ENCODE measurements around the gene FPR1. TPM values are rescaled to one million over a fixed set of nuclear protein-coding genes. Genes with fewer than 3 reads are reported as not detected.

FPR1 gene
- total and polyA plus RNA-seq, 2 of the 4 experiments (the other 2 are of a cell fraction): not detected

DNA sequence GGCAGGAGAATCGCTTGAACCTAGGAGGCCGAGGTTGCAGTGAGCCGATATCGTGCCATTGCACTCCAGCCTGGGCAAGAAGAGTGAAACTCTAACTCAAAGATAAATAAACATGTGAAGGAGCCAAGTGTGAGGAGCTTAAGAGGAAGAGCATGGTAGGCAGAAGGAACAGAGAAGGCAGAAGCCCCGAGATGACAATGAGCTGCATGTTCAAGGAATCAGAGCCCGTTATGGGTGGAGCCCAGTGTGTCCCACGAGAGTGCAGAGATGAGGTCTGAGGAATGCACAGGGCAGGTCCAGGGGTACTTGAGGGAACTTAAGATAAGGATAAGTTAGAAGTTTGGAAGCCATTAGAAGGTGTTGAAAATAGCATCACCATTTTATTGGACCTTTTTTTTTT is 10.0 kb upstream of the FPR1 start:
- no peak overlapping the region for H3K27ac ChIP-seq (ENCODE audit: insufficient read depth, low read length)
- H2BK5ac ChIP-seq (ENCODE audit: low read depth, low read length, poor library complexity, severe bottlenecking): no peak overlapping the region
- H3K56ac ChIP-seq (ENCODE audit: extremely low read depth, insufficient read depth, low read length): no peak overlapping the region
- H3K18ac ChIP-seq (ENCODE audit: low read depth, low read length): no peak overlapping the region
- no peaks in the 10 kb centered on the region for H3K9me1 ChIP-seq (ENCODE audit: insufficient read depth, low read length)
- no peak overlapping the region for H2AFZ ChIP-seq (replicated peaks; ENCODE audit: low read length, poor library complexity)
- no peak overlapping the region for H3K9ac ChIP-seq (ENCODE audit: low read depth, low read length)
- POLR2A ChIA-PET (ENCODE audit: unreplicated experiment): no interaction called here
- H3K79me1 ChIP-seq (ENCODE audit: low read depth in 1 of 2, low read length in 2 of 2): no peaks in the 10 kb centered on the region
- no peaks in the 10 kb centered on the region for H3K4me1 ChIP-seq (ENCODE audit: control insufficient read depth, insufficient read depth, low read length)
- TF ChIP-seq MXI1 (IDR thresholded peaks at IDR 0.05; ENCODE audit: borderline replicate concordance, low read depth, low read length) (no peak), BHLHE40 (IDR thresholded peaks at IDR 0.05; ENCODE audit: low read depth, low read length) (no peak), RFX5 (IDR thresholded peaks at IDR 0.05; ENCODE audit: low read depth, low read length) (no peak), FOS (IDR thresholded peaks at IDR 0.05; ENCODE audit: low read depth, low read length) (no peak), RCOR1 (IDR thresholded peaks at IDR 0.05; ENCODE audit: insufficient replicate concordance, low read length) (no peak), MAFK (IDR thresholded peaks at IDR 0.05; ENCODE audit: low read depth, low read length) (no peak), SMC3 (IDR thresholded peaks at IDR 0.05; ENCODE audit: low read depth, low read length) (no peak), MAZ (IDR thresholded peaks at IDR 0.05; ENCODE audit: borderline replicate concordance, low read depth, low read length) (no peak), CEBPB (IDR thresholded peaks at IDR 0.05; ENCODE audit: low read depth, low read length) (no peak), CHD1 (IDR thresholded peaks at IDR 0.05; ENCODE audit: low read depth, low read length) (no peak), POLR2A (IDR thresholded peaks at IDR 0.05; ENCODE audit: low read depth, low read length) (no peak), NFE2L2 (IDR thresholded peaks at IDR 0.05; ENCODE audit: low read depth, low read length) (no peak), RAD21 (IDR thresholded peaks at IDR 0.05; ENCODE audit: low read length) (no peak)
- TF ChIP-seq, protein P1, sequence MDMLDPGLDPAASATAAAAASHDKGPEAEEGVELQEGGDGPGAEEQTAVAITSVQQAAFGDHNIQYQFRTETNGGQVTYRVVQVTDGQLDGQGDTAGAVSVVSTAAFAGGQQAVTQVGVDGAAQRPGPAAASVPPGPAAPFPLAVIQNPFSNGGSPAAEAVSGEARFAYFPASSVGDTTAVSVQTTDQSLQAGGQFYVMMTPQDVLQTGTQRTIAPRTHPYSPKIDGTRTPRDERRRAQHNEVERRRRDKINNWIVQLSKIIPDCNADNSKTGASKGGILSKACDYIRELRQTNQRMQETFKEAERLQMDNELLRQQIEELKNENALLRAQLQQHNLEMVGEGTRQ (IDR thresholded peaks at IDR 0.05; ENCODE audit: low read depth, low read length): no peak
- TF ChIP-seq, protein P2, sequence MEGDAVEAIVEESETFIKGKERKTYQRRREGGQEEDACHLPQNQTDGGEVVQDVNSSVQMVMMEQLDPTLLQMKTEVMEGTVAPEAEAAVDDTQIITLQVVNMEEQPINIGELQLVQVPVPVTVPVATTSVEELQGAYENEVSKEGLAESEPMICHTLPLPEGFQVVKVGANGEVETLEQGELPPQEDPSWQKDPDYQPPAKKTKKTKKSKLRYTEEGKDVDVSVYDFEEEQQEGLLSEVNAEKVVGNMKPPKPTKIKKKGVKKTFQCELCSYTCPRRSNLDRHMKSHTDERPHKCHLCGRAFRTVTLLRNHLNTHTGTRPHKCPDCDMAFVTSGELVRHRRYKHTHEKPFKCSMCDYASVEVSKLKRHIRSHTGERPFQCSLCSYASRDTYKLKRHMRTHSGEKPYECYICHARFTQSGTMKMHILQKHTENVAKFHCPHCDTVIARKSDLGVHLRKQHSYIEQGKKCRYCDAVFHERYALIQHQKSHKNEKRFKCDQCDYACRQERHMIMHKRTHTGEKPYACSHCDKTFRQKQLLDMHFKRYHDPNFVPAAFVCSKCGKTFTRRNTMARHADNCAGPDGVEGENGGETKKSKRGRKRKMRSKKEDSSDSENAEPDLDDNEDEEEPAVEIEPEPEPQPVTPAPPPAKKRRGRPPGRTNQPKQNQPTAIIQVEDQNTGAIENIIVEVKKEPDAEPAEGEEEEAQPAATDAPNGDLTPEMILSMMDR (conservative IDR thresholded peaks at IDR 0.05; ENCODE audit: low read depth, low read length): no peak
- TF ChIP-seq, protein P3, sequence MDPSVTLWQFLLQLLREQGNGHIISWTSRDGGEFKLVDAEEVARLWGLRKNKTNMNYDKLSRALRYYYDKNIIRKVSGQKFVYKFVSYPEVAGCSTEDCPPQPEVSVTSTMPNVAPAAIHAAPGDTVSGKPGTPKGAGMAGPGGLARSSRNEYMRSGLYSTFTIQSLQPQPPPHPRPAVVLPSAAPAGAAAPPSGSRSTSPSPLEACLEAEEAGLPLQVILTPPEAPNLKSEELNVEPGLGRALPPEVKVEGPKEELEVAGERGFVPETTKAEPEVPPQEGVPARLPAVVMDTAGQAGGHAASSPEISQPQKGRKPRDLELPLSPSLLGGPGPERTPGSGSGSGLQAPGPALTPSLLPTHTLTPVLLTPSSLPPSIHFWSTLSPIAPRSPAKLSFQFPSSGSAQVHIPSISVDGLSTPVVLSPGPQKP (IDR thresholded peaks at IDR 0.05; ENCODE audit: borderline replicate concordance, low read depth, low read length): no peak
- CTCF ChIA-PET: no interaction called here
- H2AK9ac ChIP-seq (replicated peaks; ENCODE audit: low read depth, low read length, poor library complexity): no peak overlapping the region
- H3K4me2 ChIP-seq (ENCODE audit: low read depth, low read length): no peak overlapping the region
- no peak overlapping the region for H4K8ac ChIP-seq (ENCODE audit: low read depth in 2 of 2, low read length in 2 of 2)
- H4K20me1 ChIP-seq (ENCODE audit: insufficient read depth, low read length): no peaks in the 10 kb centered on the region
- intact Hi-C loops (cut with micrococcal nuclease) (no loop called here), in situ Hi-C loops (cut with MboI; ENCODE audit: low sequenced_read_pairs) (no loop called here), dilution Hi-C loops (cut with HindIII; ENCODE audit: low sequenced_read_pairs, unreplicated experiment) (no loop called here)
- ATAC-seq (ENCODE audit: low read depth) (no peak), DNase-seq (no peak)
- no peak overlapping the region for H2AK5ac ChIP-seq (ENCODE audit: low read depth, low read length)
- no peaks in the 10 kb centered on the region for H3K36me3 ChIP-seq (ENCODE audit: control insufficient read depth, insufficient read depth, low read length)
- H2BK20ac ChIP-seq (ENCODE audit: low read depth, low read length): no peak overlapping the region
- H2BK120ac ChIP-seq (ENCODE audit: low read depth, low read length): no peak overlapping the region
- H3K9me3 ChIP-seq (ENCODE audit: control insufficient read depth, insufficient read depth, low read length): no peaks in the 10 kb centered on the region
- H3K14ac ChIP-seq (replicated peaks; ENCODE audit: low read depth, low read length): no peak overlapping the region
- H3K27me3 ChIP-seq (ENCODE audit: control insufficient read depth, insufficient read depth, low read length): no peaks in the 10 kb centered on the region
- no peak overlapping the region for H3K4ac ChIP-seq (ENCODE audit: low read depth, low read length)
- no peak overlapping the region for H4K5ac ChIP-seq (ENCODE audit: low read depth, low read length)
- WGBS, 2 experiments (ENCODE audit: extremely low coverage in 2 of 2, insufficient read length in 1 of 2): no CpG with 5 or more reads among the region's 7 CpGs
- H3K23ac ChIP-seq (ENCODE audit: low read depth, low read length): no peak overlapping the region
- H4K91ac ChIP-seq (ENCODE audit: insufficient read depth, low read depth, low read length): no peak overlapping the region
- BruUV-seq (replicated peaks): no TSS peak
- H3K4me3 ChIP-seq (ENCODE audit: insufficient read depth, low read depth, low read length): no peak overlapping the region
- H2BK15ac ChIP-seq (ENCODE audit: low read depth, low read length): no peak overlapping the region
